Stomach (tissue), 4 donors: ENCODE data around the gene ZNF646.

Experiments used
- POLR2A ChIP-seq, 4 donors: fragments of 450-650 bp; IDR thresholded peaks; one replicate each; pipeline ENCODE4 v1.6.1; 2016; ENCODE audit warnings: antibody characterized with exemption in 4 of 4, control low read depth in 2 of 4, mild to moderate bottlenecking in 1 of 4, moderate library complexity in 1 of 4
- POLR2AphosphoS5 ChIP-seq, 3 donors: sonication (generic); formaldehyde crosslinking; IDR thresholded peaks; one replicate each; pipeline ENCODE4 v1.6.1; 2016; ENCODE audit warnings: antibody characterized with exemption in 3 of 3
- TF ChIP-seq, protein P1 (sequence below), 7 experiments: fragments of 450-650 bp in 4 of 7; fragments of 200-600 bp in 3 of 7; sonication (generic) in 3 of 7; IDR thresholded peaks; one replicate each; pipeline ENCODE4 v1.5.1; 2016 to 2019; ENCODE audit warnings: antibody characterized with exemption in 7 of 7, control low read depth in 2 of 7, mild to moderate bottlenecking in 1 of 7

DNA sequence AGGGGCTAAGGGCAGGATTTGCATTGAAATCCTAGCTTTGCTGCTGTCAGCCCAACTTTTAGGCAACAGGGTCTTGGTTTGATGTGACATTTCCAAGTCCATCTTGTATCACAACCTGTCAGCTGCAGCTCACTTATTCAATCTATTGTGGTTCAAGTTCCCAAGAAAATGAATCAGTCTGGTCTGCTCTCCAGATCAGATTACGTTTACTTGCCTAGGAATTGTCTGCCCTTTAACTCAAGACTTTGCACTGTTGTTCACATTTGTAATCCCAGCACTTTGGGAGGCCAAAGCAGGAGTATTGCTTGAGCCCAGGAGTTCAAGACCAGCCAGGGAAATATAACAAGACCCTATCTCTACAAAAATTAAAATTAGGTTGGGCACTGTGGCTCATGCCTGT is 30.9 kb upstream of the ZNF646 start:
- TF ChIP-seq, protein P1, sequence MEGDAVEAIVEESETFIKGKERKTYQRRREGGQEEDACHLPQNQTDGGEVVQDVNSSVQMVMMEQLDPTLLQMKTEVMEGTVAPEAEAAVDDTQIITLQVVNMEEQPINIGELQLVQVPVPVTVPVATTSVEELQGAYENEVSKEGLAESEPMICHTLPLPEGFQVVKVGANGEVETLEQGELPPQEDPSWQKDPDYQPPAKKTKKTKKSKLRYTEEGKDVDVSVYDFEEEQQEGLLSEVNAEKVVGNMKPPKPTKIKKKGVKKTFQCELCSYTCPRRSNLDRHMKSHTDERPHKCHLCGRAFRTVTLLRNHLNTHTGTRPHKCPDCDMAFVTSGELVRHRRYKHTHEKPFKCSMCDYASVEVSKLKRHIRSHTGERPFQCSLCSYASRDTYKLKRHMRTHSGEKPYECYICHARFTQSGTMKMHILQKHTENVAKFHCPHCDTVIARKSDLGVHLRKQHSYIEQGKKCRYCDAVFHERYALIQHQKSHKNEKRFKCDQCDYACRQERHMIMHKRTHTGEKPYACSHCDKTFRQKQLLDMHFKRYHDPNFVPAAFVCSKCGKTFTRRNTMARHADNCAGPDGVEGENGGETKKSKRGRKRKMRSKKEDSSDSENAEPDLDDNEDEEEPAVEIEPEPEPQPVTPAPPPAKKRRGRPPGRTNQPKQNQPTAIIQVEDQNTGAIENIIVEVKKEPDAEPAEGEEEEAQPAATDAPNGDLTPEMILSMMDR (IDR thresholded peaks at IDR 0.05), result no peak
- TF ChIP-seq POLR2A (IDR thresholded peaks at IDR 0.05) (no peak), POLR2AphosphoS5 (IDR thresholded peaks at IDR 0.05) (no peak)
